Neural crest cell (in vitro differentiated cells): Measurements from ENCODE around the gene CHCHD1. TPM values are rescaled to one million over a fixed set of nuclear protein-coding genes. Genes with fewer than 3 reads are reported as not detected.

Source experiments
- DNase-seq: peaks from one replicate; pipeline ENCODE4 v3.0.0; 2021; ENCODE audit warnings: low read depth, mixed read lengths, low spot score
- H3K27ac Mint-ChIP-seq: one replicate; pipeline ENCODE4 v1.8.0; 2021; ENCODE audit warnings: mild to moderate bottlenecking, mixed read lengths; ENCODE audit not compliant: unreplicated experiment
- H3K27me3 Mint-ChIP-seq: 2 replicates; pipeline ENCODE4 v1.8.0; 2021; ENCODE audit warnings: low read depth, mild to moderate bottlenecking, mixed read lengths
- H3K36me3 Mint-ChIP-seq: 2 replicates; pipeline ENCODE4 v1.8.0; 2021; ENCODE audit warnings: low read depth, mild to moderate bottlenecking, mixed read lengths
- H3K4me1 Mint-ChIP-seq: 2 replicates; pipeline ENCODE4 v1.8.0; 2021; ENCODE audit warnings: mixed read lengths
- H3K4me3 Mint-ChIP-seq: one replicate; pipeline ENCODE4 v1.8.0; 2021; ENCODE audit warnings: mild to moderate bottlenecking, mixed read lengths
- H3K9me3 Mint-ChIP-seq: 2 replicates; pipeline ENCODE4 v1.8.0; 2021; ENCODE audit warnings: mixed read lengths
- total RNA-seq: library from RNA; stranded (reverse); gene quantifications from 2 replicates; pipeline ENCODE4 v1.2.1, GENCODE V29; 2021
- TF ChIP-seq, protein P1 (sequence below): fragments of 200-600 bp; sonication (generic); conservative IDR thresholded peaks from 2 replicates; pipeline ENCODE4 v1.5.0; 2021; ENCODE audit warnings: antibody characterized with exemption, mild to moderate bottlenecking

Gene CHCHD1
- total RNA-seq, 1 donor from 2014 or later, result 34.8 TPM

DNA sequence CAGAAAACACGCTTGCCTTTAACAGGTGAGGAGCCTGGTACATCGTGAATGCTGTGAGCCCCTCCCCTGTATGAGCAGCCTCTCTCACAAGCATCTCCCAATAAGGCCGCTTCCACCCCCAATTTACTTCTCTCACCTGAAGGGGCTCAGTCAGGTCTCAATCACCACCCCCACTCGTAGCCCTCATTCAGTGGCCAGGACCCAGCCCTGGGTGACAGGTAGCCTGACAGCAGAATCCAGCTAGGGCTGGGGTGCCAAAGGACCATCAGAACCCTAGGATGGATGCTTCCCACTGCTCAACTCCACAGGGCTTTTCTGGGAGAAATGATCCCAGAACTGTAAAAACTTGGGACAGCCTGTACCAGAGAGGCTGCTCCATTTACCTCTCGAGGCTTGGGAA is 36.0 kb downstream of the CHCHD1 start:
- no peaks in the 10 kb centered on the region for H3K4me1 Mint-ChIP-seq
- TF ChIP-seq, protein P1, sequence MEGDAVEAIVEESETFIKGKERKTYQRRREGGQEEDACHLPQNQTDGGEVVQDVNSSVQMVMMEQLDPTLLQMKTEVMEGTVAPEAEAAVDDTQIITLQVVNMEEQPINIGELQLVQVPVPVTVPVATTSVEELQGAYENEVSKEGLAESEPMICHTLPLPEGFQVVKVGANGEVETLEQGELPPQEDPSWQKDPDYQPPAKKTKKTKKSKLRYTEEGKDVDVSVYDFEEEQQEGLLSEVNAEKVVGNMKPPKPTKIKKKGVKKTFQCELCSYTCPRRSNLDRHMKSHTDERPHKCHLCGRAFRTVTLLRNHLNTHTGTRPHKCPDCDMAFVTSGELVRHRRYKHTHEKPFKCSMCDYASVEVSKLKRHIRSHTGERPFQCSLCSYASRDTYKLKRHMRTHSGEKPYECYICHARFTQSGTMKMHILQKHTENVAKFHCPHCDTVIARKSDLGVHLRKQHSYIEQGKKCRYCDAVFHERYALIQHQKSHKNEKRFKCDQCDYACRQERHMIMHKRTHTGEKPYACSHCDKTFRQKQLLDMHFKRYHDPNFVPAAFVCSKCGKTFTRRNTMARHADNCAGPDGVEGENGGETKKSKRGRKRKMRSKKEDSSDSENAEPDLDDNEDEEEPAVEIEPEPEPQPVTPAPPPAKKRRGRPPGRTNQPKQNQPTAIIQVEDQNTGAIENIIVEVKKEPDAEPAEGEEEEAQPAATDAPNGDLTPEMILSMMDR, result no peak
- no peaks in the 10 kb centered on the region for H3K9me3 Mint-ChIP-seq
- H3K27ac Mint-ChIP-seq, result no peak overlapping the region
- H3K27me3 Mint-ChIP-seq, result no peaks in the 10 kb centered on the region
- peaks cover 3% of the 10 kb centered on the region for H3K36me3 Mint-ChIP-seq
- no peak for DNase-seq
- no peak overlapping the region for H3K4me3 Mint-ChIP-seq

DNA sequence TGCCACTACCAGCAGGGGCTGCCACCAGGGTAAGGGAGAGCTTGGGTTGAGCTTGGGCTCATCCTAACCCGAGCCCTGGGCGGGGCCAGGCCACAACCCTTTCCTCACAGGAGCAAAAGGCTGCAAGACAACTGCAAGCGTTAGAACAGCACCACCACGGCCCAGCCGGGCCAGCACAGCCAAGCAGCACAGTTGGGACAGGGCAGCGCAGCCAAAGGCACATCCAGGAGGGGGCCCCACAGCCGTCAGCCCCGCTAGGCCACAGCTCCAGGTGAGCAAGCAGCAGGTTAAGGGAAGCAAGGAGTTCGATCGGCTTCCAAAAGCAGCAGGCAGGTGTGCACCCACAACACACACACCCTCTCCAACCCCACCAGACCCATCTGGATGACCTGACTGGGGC is 36.6 kb downstream of the CHCHD1 start:
- no peak for DNase-seq
- H3K4me3 Mint-ChIP-seq, result no peak overlapping the region
- H3K27me3 Mint-ChIP-seq, result no peaks in the 10 kb centered on the region
- H3K27ac Mint-ChIP-seq, result no peak overlapping the region
- H3K36me3 Mint-ChIP-seq, result peaks cover 3% of the 10 kb centered on the region
- TF ChIP-seq, protein P1, result no peak
- no peaks in the 10 kb centered on the region for H3K9me3 Mint-ChIP-seq
- no peaks in the 10 kb centered on the region for H3K4me1 Mint-ChIP-seq

DNA sequence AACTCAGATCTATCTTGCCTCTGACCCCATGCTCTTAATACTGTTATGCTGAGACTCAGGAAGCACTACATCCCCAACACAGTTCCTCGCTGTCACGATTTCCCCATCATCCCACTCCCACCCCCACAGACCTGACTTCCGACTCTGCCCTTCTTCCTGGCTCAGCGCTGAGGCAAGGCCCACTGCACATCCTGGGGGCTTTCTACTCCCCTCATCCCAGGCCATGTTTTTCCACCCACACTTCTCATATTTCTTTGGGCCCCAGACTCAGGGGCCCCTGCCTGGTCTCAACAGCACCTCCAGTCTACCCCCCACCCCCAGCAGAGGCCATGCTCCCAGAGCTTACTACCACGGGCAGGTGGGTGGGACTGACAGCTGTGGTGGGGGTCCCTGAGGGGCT is 37.2 kb downstream of the CHCHD1 start:
- H3K4me3 Mint-ChIP-seq, result no peak overlapping the region
- no peaks in the 10 kb centered on the region for H3K9me3 Mint-ChIP-seq
- DNase-seq, result no peak
- no peaks in the 10 kb centered on the region for H3K4me1 Mint-ChIP-seq
- peaks cover 3% of the 10 kb centered on the region for H3K36me3 Mint-ChIP-seq
- TF ChIP-seq, protein P1, result no peak
- no peaks in the 10 kb centered on the region for H3K27me3 Mint-ChIP-seq
- no peak overlapping the region for H3K27ac Mint-ChIP-seq

DNA sequence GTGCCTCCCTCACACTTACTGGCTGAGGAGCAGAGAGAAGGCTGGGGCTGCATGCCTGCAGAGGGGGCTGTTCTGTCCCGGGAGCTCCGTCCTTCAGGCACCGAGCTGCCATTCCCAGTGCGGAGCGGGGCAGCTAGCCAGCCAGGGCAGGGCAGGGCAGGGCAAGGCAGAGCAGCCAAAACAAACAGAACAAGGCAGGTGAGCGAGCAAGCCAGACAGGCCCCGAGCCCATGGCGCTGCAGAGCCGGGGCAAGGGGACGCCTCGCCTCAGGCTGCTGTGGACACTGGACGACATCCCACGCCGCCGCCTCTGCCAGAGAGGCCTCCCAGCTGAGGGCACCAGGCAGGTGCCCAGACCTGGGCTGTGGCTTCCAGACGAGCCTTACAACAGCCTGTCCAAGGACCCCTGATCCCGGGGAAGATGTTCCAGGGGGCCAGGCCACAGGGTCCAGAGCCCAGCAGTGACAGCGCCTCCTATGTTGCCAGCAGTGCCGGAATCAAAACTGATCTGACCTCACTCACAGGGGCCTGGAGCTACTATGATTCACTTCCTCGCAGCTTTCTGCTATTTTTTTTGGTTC is 37.8 kb downstream of the CHCHD1 start:
- DNase-seq, result no peak
- H3K27ac Mint-ChIP-seq, result no peak overlapping the region
- no peak overlapping the region for H3K4me3 Mint-ChIP-seq
- H3K27me3 Mint-ChIP-seq, result no peaks in the 10 kb centered on the region
- H3K9me3 Mint-ChIP-seq, result no peaks in the 10 kb centered on the region
- H3K36me3 Mint-ChIP-seq, result peaks cover 3% of the 10 kb centered on the region
- TF ChIP-seq, protein P1, result no peak
- no peaks in the 10 kb centered on the region for H3K4me1 Mint-ChIP-seq

DNA sequence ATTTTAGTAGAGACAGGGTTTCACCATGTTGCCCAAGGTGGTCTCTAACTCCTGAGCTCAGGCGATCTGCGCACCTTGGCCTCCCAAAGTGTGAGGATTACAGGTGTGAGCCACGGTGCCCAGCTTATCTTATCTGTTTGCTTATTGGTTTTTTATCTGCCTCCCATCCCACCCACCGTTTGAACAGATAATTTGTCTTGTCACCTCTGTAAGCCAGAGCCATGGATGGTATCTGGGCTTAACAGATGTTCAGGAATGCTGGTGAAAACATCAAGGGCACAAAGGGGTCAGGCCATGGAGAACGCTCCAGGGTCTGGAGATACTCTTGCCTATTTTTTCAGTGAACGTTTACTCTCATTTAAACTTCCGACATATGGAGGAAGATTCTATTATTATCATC is 41.5 kb downstream of the CHCHD1 start:
- H3K9me3 Mint-ChIP-seq, result no peaks in the 10 kb centered on the region
- H3K36me3 Mint-ChIP-seq, result peaks cover 3% of the 10 kb centered on the region
- TF ChIP-seq, protein P1, result no peak
- no peak for DNase-seq
- no peak overlapping the region for H3K27ac Mint-ChIP-seq
- no peak overlapping the region for H3K4me3 Mint-ChIP-seq
- H3K27me3 Mint-ChIP-seq, result no peaks in the 10 kb centered on the region
- H3K4me1 Mint-ChIP-seq, result no peaks in the 10 kb centered on the region
